GM23248 (cell line): ENCODE data around the gene DTNB. TPM values are rescaled to one million over a fixed set of nuclear protein-coding genes. Genes with fewer than 3 reads are reported as not detected.

Experiments
- DNase-seq: peaks from one replicate; pipeline ENCODE4 v3.0.0-alpha.2; 2015
- H2AFZ ChIP-seq: fragments of 200-600 bp; sonication (generic); 2 replicates; pipeline ENCODE4 v1.6.1; 2016; ENCODE audit warnings: antibody characterized with exemption
- H3F3A ChIP-seq: fragments of 200-600 bp; sonication (generic); 2 replicates; pipeline ENCODE4 v1.6.1; 2016; ENCODE audit warnings: mild to moderate bottlenecking, antibody characterized with exemption, mixed run types; ENCODE audit not compliant: insufficient read depth
- H3K27ac ChIP-seq: fragments of 200-600 bp; sonication (generic); 2 replicates; pipeline ENCODE4 v1.5.1; 2016; ENCODE audit warnings: mild to moderate bottlenecking
- H3K27me3 ChIP-seq: fragments of 200-600 bp; sonication (generic); replicated peaks from 2 replicates; pipeline ENCODE4 v1.6.1; 2016; ENCODE audit warnings: mild to moderate bottlenecking; ENCODE audit not compliant: insufficient read depth
- H3K36me3 ChIP-seq: fragments of 200-600 bp; sonication (generic); 2 replicates; pipeline ENCODE4 v1.6.1; 2016; ENCODE audit warnings: low read depth, mild to moderate bottlenecking
- H3K4me1 ChIP-seq: fragments of 200-600 bp; sonication (generic); 2 replicates; pipeline ENCODE4 v1.6.1; 2016; ENCODE audit warnings: mild to moderate bottlenecking; ENCODE audit not compliant: insufficient read depth
- H3K4me2 ChIP-seq: fragments of 200-600 bp; sonication (generic); one replicate; pipeline ENCODE4 v1.6.1; 2016; ENCODE audit warnings: mild to moderate bottlenecking; ENCODE audit not compliant: unreplicated experiment
- H3K4me3 ChIP-seq: fragments of 200-600 bp; sonication (generic); 2 replicates; pipeline ENCODE4 v1.5.1; 2016; ENCODE audit warnings: mild to moderate bottlenecking
- H3K79me2 ChIP-seq: fragments of 200-600 bp; sonication (generic); 2 replicates; pipeline ENCODE4 v1.6.1; 2016; ENCODE audit warnings: mild to moderate bottlenecking; ENCODE audit not compliant: insufficient read depth
- H3K9ac ChIP-seq: fragments of 200-600 bp; sonication (generic); 2 replicates; pipeline ENCODE4 v1.6.1; 2016; ENCODE audit warnings: mild to moderate bottlenecking
- H3K9me2 ChIP-seq: fragments of 200-600 bp; sonication (generic); 2 replicates; pipeline ENCODE4 v1.6.1; 2016; ENCODE audit warnings: mixed run types, mild to moderate bottlenecking, moderate library complexity; ENCODE audit not compliant: insufficient read depth
- H3K9me3 ChIP-seq: fragments of 200-600 bp; sonication (generic); one replicate; pipeline ENCODE4 v1.6.1; 2017; ENCODE audit warnings: low read depth
- H4K20me1 ChIP-seq: fragments of 200-600 bp; sonication (generic); 2 replicates; pipeline ENCODE4 v1.6.0; 2016; ENCODE audit not compliant: insufficient read depth
- EZH2 ChIP-seq: fragments of 200-600 bp; sonication (generic); IDR thresholded peaks from 2 replicates; pipeline ENCODE4 v1.6.1; 2018; ENCODE audit warnings: antibody characterized with exemption, mild to moderate bottlenecking; ENCODE audit not compliant: insufficient read depth, poor library complexity, severe bottlenecking
- EZH2phosphoT487 ChIP-seq: fragments of 200-600 bp; sonication (generic); IDR thresholded peaks from 2 replicates; pipeline ENCODE4 v1.6.1; 2018; ENCODE audit warnings: antibody characterized with exemption, moderate library complexity, mild to moderate bottlenecking, low read depth; ENCODE audit not compliant: insufficient read depth
- WGBS, 2 experiments: methylation state at CpG; one replicate each; pipeline ENCODE4 v1.1.6; 2015 to 2017; ENCODE audit warnings: low lambda C conversion rate in 2 of 2, low coverage in 1 of 2; ENCODE audit errors: missing lambda C conversion rate in 2 of 2; 5-methylcytosine and 5-hydroxymethylcytosine counted together
- in situ Hi-C: fragments of 300-500 bp; cut with MboI; formaldehyde crosslinking; loops from 2 replicates; pipeline ENCODE4 v1.15.0; 2020
- polyA plus RNA-seq: library from polyadenylated mRNA; unstranded; fragments of >200 nt; fragmentation: Nextera tagmentation; extraction: Ambion mirVana; gene quantifications from 2 replicates; pipeline ENCODE4 v1.2.1, GENCODE V29; 2016
- total RNA-seq: library from RNA; depleted of rRNA; stranded (reverse); fragments of >200 nt; shearing (Covaris generic); gene quantifications from 2 replicates; pipeline ENCODE4 v1.2.3, GENCODE V29; 2014; rRNA removed

The DTNB gene
- total RNA-seq (1.1 and 1.4 TPM in 2 replicates), polyA plus RNA-seq (4.0 and 4.1 TPM in 2 replicates)

DNA sequence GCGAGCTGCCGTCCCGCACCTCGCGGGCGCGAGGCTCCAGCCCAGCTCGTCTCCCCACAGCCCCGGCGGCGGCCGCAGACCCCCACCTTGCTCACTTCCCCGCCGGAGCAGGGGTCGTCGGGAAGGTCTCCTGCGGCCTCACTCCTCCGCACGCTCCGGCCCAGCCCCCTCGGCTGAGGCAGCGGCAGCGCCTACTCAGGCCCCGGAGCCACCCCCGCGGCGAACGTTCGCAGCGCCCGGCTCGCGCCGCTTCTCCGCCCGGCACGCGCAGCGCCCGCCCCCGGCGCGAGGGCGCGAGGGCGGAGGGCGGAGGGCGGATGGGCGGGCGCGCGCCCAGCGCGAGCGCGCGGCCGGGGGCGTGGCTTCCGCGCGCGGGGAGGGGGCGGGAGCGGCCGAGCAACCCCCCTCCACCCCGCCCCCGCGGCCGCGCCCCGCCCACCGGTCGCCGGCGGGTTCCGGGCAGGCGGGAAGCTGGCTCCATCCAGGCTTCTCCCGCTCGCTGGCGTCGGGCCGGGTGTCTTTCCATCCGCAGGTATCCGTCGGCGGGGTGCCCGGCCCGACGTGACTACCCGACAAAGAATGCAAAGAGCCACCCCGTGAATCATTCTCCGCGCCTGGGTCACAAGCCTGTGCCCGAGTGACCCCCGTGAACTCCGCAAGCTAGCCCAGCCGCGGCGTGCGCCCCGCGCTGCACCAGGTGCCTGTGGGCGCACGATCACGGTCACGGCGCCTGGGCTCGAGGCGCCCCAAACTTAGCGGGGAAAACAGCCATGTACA is at the start of gene DTNB:
Gene DTNB (minus strand): TSS at position 278 of the 777 bp plus-strand sequence. CDS start 20,917 bp downstream, outside the sequence.
- peak within 1 kb of the TSS; percentile 85 for H3K4me2 ChIP-seq
- no peaks in the 10 kb centered on the region for H3K79me2 ChIP-seq
- H3F3A ChIP-seq = peaks cover 7% of the 10 kb centered on the region; the same call in 1 of the 2 replicates
- no peaks in the 10 kb centered on the region for H3K9me2 ChIP-seq
- H3K27ac ChIP-seq = no peak within 1 kb of the TSS
- no peaks in the 10 kb centered on the region for H3K36me3 ChIP-seq
- peak within 1 kb of the TSS; percentile 69 for H3K9ac ChIP-seq
- DNase-seq = peak; percentile 80
- H3K27me3 ChIP-seq = no peaks in the 10 kb centered on the region
- TF ChIP-seq EZH2 (no peak), EZH2phosphoT487 (no peak)
- 1% methylated on average over 46 to 74 of the region's 111 CpGs for WGBS, 2 experiments
- peaks cover 5% of the 10 kb centered on the region; the same call in 1 of the 2 replicates for H3K4me1 ChIP-seq
- in situ Hi-C loops = no loop called here
- H3K4me3 ChIP-seq = peak within 1 kb of the TSS; percentile 88
- H3K9me3 ChIP-seq = no peaks in the 10 kb centered on the region
- peak within 1 kb of the TSS; percentile 85 for H2AFZ ChIP-seq
- H4K20me1 ChIP-seq = no peaks in the 10 kb centered on the region

GRCh38 chr2:25722224-25722623 is 48.8 kb upstream of the DTNB start:
- DNase-seq = no peak
- Histone ChIP-seq H3K4me2 (no peak overlapping the region), H3K27ac (no peak overlapping the region), H3K27me3 (peaks cover 22% of the 10 kb centered on the region; the same call in 1 of the 2 replicates), H3K9ac (no peak overlapping the region), H3F3A (no peaks in the 10 kb centered on the region), H3K79me2 (no peaks in the 10 kb centered on the region), H3K36me3 (no peaks in the 10 kb centered on the region), H3K4me3 (no peak overlapping the region), H3K9me2 (no peaks in the 10 kb centered on the region), H4K20me1 (no peaks in the 10 kb centered on the region), H3K9me3 (no peaks in the 10 kb centered on the region), H2AFZ (no peak overlapping the region), H3K4me1 (no peaks in the 10 kb centered on the region)
- TF ChIP-seq EZH2 (no peak), EZH2phosphoT487 (no peak)
- WGBS, 2 experiments = 46 to 50% methylated on average over 3 of the region's 3 CpGs
- in situ Hi-C loops = no loop called here

GRCh38 chr2:25720575-25720974 is 47.2 kb upstream of the DTNB start:
- WGBS, 2 experiments = 30 to 41% methylated on average over 1 of the region's 1 CpG

DNA sequence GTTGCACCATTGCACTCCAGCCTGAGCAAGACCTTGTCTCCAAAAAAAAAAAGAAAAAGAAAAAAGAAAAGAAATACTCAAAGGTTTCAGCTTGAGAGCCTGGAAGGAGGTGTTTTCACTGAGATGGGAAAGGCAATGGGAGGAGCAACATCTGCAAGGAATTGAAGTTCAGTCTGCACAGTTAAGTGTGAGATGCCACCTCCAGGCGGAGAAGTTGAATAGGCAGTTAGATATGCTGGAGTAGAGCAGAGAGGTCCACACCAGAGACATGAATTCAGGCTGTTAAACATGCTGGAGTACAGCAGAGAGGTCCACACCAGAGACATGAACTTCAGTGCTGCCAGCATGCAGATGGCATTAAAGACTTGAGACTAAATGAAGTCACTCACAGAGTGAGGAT is 41.4 kb upstream of the DTNB start:
- H3K9ac ChIP-seq = no peak overlapping the region
- no peak overlapping the region for H3K27ac ChIP-seq
- no peaks in the 10 kb centered on the region for H3K79me2 ChIP-seq
- no peaks in the 10 kb centered on the region for H4K20me1 ChIP-seq
- no peaks in the 10 kb centered on the region for H3K9me3 ChIP-seq
- no peaks in the 10 kb centered on the region for H3K36me3 ChIP-seq
- H3K4me3 ChIP-seq = no peak overlapping the region
- H3K4me1 ChIP-seq = no peaks in the 10 kb centered on the region
- no peak overlapping the region for H2AFZ ChIP-seq
- H3K27me3 ChIP-seq = peaks cover 25% of the 10 kb centered on the region
- WGBS, 2 experiments = 13 to 14% methylated on average over 1 of the region's 1 CpG
- H3F3A ChIP-seq = no peaks in the 10 kb centered on the region
- no peak overlapping the region for H3K4me2 ChIP-seq
- in situ Hi-C loops = no loop called here
- peak; percentile 46 for DNase-seq
- H3K9me2 ChIP-seq = no peaks in the 10 kb centered on the region
- TF ChIP-seq EZH2phosphoT487 = no peak
- TF ChIP-seq EZH2 = no peak

More at GRCh38 chr2:25720575-25720974, 47.2 kb upstream of the DTNB start:
- Histone ChIP-seq H3K27me3 (peaks cover 25% of the 10 kb centered on the region), H3K9ac (no peak overlapping the region), H3K4me1 (no peaks in the 10 kb centered on the region), H3K4me3 (no peak overlapping the region), H3K9me2 (no peaks in the 10 kb centered on the region), H2AFZ (no peak overlapping the region), H3K4me2 (no peak overlapping the region), H3K79me2 (no peaks in the 10 kb centered on the region), H4K20me1 (no peaks in the 10 kb centered on the region), H3F3A (no peaks in the 10 kb centered on the region), H3K27ac (no peak overlapping the region), H3K9me3 (no peaks in the 10 kb centered on the region), H3K36me3 (no peaks in the 10 kb centered on the region)
- TF ChIP-seq EZH2phosphoT487 = no peak
- TF ChIP-seq EZH2 = no peak
- no peak for DNase-seq
- in situ Hi-C loops = no loop called here
